Lung (tissue), 12 donors: ENCODE results near the gene TUSC2. TPM values are rescaled to one million over a fixed set of nuclear protein-coding genes. Genes with fewer than 3 reads are reported as not detected.
A peak's percentile ranks its signal among the peaks of the same experiment; 100 is the strongest.

Experiments used
- ATAC-seq: fragments of 200-7000 bp; cut with Tn5 transposase; one replicate; pipeline ENCODE4 v1.9.1; 2020; ENCODE audit warnings: moderate number of reproducible peaks; ENCODE audit not compliant: insufficient read depth, low FRiP score
- DNase-seq, 3 donors: peaks; one replicate each; pipeline ENCODE4 v3.0.0-alpha.2; 2013 to 2017
- H3K27ac ChIP-seq, 2 donors: one replicate each; pipeline ENCODE4 v1.5.1; 2013; ENCODE audit warnings: mild to moderate bottlenecking in 2 of 2, moderate library complexity in 2 of 2, control low read depth in 1 of 2, inconsistent platforms in 1 of 2, low read depth in 1 of 2, low read length in 1 of 2
- H3K27me3 ChIP-seq, 3 donors: one replicate each; pipeline ENCODE4 v1.5.1; 2013; ENCODE audit warnings: low read length in 2 of 3; ENCODE audit not compliant: control insufficient read depth in 3 of 3, insufficient read depth in 3 of 3
- H3K36me3 ChIP-seq, 4 donors: one replicate each; pipeline ENCODE4 v1.5.1; 2013; ENCODE audit warnings: low read length in 4 of 4, mild to moderate bottlenecking in 1 of 4, moderate library complexity in 1 of 4; ENCODE audit not compliant: control insufficient read depth in 4 of 4, insufficient read depth in 4 of 4
- H3K4me1 ChIP-seq, 5 donors: one replicate each; pipeline ENCODE4 v1.5.1; 2013; ENCODE audit warnings: low read length in 5 of 5, mild to moderate bottlenecking in 2 of 5, moderate library complexity in 1 of 5; ENCODE audit not compliant: control insufficient read depth in 5 of 5, insufficient read depth in 5 of 5
- H3K4me3 ChIP-seq: one replicate; pipeline ENCODE4 v1.5.1; 2013; ENCODE audit warnings: mild to moderate bottlenecking, control low read depth, moderate library complexity
- H3K9ac ChIP-seq, 2 donors: one replicate each; pipeline ENCODE4 v1.5.1; 2013; ENCODE audit warnings: low read length in 2 of 2, control low read depth in 1 of 2; ENCODE audit not compliant: insufficient read depth in 1 of 2
- H3K9me3 ChIP-seq, 4 donors: one replicate each; pipeline ENCODE4 v1.5.1; 2013; ENCODE audit warnings: low read length in 3 of 4, mild to moderate bottlenecking in 1 of 4, moderate library complexity in 1 of 4; ENCODE audit not compliant: control insufficient read depth in 4 of 4, insufficient read depth in 3 of 4
- WGBS, 2 donors: extraction: QIAGEN DNeasy Blood & Tissue Kit; methylation state at CpG; one replicate each; pipeline ENCODE4 v1.1.7; 2013; 5-methylcytosine and 5-hydroxymethylcytosine counted together
- polyA plus RNA-seq, 2 donors: library from polyadenylated mRNA; stranded (reverse); fragments of 200-250 nt; gene quantifications; one replicate each; pipeline ENCODE4 v1.2.1, GENCODE V29; 2013
- total RNA-seq, 2 donors: library from RNA; depleted of rRNA in 1 of 2; stranded (reverse); fragments of >200 nt in 1 of 2; gene quantifications; one replicate each; pipeline ENCODE4 v1.2.1, GENCODE V29; 2014 to 2021
- TF ChIP-seq, protein P1 (sequence below): IDR thresholded peaks from 2 replicates; pipeline ENCODE4 v1.5.1; 2012; ENCODE audit warnings: mild to moderate bottlenecking; ENCODE audit errors: control extremely low read depth, extremely low read depth
- donor health status: control.
- donor health status: control.
- donor health status: Bipolar disorder and iron deficiency.
- donor health status: healthy.
- donor health status: DM: yes; HTN: yes; CAD: no.

Gene TUSC2
- total and polyA plus RNA-seq, 4 donors: 11.1 to 54.5 (median 30.5) TPM

DNA sequence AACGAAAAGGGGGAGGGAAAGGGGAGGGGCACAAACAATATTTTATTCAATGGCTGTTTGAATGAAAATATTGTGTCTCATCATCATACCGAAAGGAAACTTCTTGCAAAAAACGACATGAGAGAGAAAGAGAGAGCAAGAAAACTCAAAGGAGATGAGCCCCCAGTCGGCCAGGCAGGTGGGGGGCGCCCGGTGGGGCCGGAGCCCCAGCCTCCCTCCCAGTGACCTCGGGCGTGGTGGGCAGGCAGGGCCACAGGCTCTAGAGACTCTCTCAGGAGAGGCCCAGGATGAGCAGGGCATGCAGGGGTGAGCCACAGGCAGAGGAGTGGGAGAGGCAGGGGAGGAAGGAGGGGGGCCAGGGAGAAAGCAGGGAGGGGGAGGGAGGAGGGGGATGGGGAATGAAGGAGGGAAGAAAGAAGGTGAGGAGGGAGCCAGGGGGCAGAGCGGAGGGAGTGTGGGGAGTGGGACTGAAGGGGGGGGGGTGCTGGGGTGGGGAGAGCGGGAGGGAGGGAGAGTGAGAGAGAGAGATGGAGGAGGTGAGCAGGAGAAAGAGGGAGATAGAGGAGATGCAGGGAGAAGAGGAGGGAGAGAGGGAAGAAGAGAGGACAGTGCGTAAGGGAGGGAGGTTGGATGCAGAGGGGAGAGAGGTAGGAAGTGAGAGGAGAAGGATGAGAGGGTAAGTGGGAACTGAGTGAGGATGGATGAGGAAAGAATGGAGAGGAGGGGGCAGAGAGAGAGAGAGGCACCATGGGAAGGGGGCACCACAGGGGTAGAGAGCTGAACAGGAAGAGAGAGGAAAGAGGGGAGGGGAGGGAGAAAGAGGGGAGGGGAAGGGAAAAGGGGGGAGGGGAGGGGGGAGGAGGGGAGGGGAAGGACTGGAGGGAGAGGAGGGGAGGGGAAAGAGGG lies 45.4 kb upstream of the TUSC2 start:
- no peak overlapping the region for H3K9ac ChIP-seq
- DNase-seq: peak in 1 of 3 donors; percentile 55
- H3K27ac ChIP-seq: no peak overlapping the region
- no peak for ATAC-seq
- TF ChIP-seq, protein P1, sequence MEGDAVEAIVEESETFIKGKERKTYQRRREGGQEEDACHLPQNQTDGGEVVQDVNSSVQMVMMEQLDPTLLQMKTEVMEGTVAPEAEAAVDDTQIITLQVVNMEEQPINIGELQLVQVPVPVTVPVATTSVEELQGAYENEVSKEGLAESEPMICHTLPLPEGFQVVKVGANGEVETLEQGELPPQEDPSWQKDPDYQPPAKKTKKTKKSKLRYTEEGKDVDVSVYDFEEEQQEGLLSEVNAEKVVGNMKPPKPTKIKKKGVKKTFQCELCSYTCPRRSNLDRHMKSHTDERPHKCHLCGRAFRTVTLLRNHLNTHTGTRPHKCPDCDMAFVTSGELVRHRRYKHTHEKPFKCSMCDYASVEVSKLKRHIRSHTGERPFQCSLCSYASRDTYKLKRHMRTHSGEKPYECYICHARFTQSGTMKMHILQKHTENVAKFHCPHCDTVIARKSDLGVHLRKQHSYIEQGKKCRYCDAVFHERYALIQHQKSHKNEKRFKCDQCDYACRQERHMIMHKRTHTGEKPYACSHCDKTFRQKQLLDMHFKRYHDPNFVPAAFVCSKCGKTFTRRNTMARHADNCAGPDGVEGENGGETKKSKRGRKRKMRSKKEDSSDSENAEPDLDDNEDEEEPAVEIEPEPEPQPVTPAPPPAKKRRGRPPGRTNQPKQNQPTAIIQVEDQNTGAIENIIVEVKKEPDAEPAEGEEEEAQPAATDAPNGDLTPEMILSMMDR: no peak
- H3K4me1 ChIP-seq: peaks cover 0 to 8% (median 0%) of the 10 kb centered on the region in 5 donors
- WGBS, 2 donors: 57 to 63% methylated on average over 12 of the region's 12 CpGs
- H3K4me3 ChIP-seq: no peak overlapping the region
- peaks cover 0 to 2% (median 0%) of the 10 kb centered on the region in 4 donors for H3K36me3 ChIP-seq
- H3K27me3 ChIP-seq: no peaks in the 10 kb centered on the region
- no peaks in the 10 kb centered on the region for H3K9me3 ChIP-seq

DNA sequence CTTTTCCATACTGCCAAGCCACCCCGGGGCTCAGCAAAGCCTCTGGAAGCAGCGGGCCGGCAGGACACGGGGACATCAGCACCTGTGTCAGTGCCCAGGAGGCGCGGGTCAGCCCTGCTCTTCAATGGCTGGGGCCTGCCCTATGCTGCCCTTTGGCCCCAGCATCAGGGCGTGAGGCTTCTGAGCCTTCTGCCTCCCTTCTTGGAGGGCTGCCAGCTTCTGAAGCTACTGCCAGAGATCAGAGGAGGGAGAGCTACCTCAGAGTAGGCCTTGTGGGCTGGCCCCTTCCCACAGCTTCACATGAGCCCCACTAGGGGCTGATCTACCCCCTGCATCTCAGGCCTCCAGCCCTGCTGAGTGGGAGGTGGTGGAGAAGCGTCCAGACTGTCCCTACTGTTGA lies 44.3 kb upstream of the TUSC2 start:
- ATAC-seq (no peak), DNase-seq (peak; percentile 50 to 63 (median 57))
- WGBS, 2 donors: 72 to 76% methylated on average over 8 of the region's 8 CpGs
- Histone ChIP-seq H3K4me1 (peaks cover 0 to 8% (median 0%) of the 10 kb centered on the region in 5 donors), H3K27ac (no peak overlapping the region), H3K9ac (no peak overlapping the region), H3K36me3 (peaks cover 0 to 4% (median 0%) of the 10 kb centered on the region in 4 donors), H3K27me3 (no peaks in the 10 kb centered on the region), H3K4me3 (no peak overlapping the region), H3K9me3 (no peaks in the 10 kb centered on the region)
- TF ChIP-seq, protein P1: no peak

DNA sequence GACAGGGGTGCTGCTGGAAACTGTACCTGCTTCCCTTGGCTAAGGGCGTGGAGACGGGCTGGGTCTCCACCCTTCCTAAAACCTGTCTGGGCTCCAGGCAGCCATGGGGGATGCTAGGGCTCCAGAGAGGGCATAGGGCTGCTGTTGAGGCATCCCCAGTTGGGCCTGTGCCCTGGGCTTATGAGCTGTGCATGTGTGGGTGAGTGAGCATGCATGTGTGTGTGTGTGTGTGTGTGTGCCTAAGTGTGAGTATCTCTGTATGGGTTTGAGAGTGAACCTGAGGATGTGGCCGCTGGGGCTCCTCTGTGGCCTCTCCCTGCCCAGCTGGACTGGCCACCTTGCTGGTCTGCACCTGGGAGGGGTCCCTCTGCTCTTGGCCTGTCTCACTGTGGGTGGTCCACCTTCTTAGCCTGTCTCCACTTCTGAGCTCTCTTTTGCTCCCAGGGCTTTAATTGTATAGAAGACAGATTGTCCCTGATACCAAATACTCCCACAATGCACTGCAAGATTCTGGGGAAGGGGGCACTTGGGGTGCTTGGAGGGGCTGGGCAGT lies 43.2 kb upstream of the TUSC2 start:
- DNase-seq (peak in 1 of 3 donors; percentile 49), ATAC-seq (no peak)
- peaks cover 0 to 6% (median 0%) of the 10 kb centered on the region in 4 donors for H3K36me3 ChIP-seq
- no peaks in the 10 kb centered on the region for H3K27me3 ChIP-seq
- H3K9me3 ChIP-seq: no peaks in the 10 kb centered on the region
- H3K9ac ChIP-seq: no peak overlapping the region
- TF ChIP-seq, protein P1: no peak
- no peak overlapping the region for H3K27ac ChIP-seq
- H3K4me3 ChIP-seq: no peak overlapping the region
- WGBS, 2 donors: 86 to 94% methylated on average over 3 of the region's 3 CpGs
- H3K4me1 ChIP-seq: peaks cover 0 to 8% (median 0%) of the 10 kb centered on the region in 5 donors
